ENCODE measurements around the gene PCK1. TPM values are rescaled to one million over a fixed set of nuclear protein-coding genes. Genes with fewer than 3 reads are reported as not detected.
A peak's percentile ranks its signal among the peaks of the same experiment; 100 is the strongest.

PCK1 gene
- total and polyA plus RNA-seq, 2 of the 8 experiments (the other 6 are each of a cell fraction or from before 2014, with no cell fraction given) = not detected

- no peak for FAIRE-seq
- 0 out of 2 replicates have a peak overlapping the region, but pooled peaks have one; percentile 27 for H2BK12ac ChIP-seq (ENCODE audit: low read depth, low read length)
- H3K79me1 ChIP-seq (ENCODE audit: low read depth, low read length) = no peaks in the 10 kb centered on the region
- H3K27me3 ChIP-seq (replicated peaks in 1 of 4; ENCODE audit: control insufficient read depth in 3 of 4, extremely low read depth in 1 of 4, insufficient read depth in 3 of 4, low read length in 3 of 4) = no peaks in the 10 kb centered on the region
- no peak overlapping the region for H4K5ac ChIP-seq (ENCODE audit: insufficient read length, low read depth, low read length)
- H2BK15ac ChIP-seq (ENCODE audit: low read length) = no peak overlapping the region
- ChIA-PET CTCF (ENCODE audit: partially characterized antibody) (interaction anchor here (0.6 to 10.7 kb wide), 8 partner anchors 14 to 76 kb away, joined by 3 to 194 read pairs (median 4); no protein-coding TSS in a partner anchor), POLR2A (ENCODE audit: partially characterized antibody) (no interaction called here)
- H3K9me3 ChIP-seq (ENCODE audit: insufficient read depth in 2 of 2, low read depth in 1 of 2, low read length in 1 of 2) = no peaks in the 10 kb centered on the region
- no peak overlapping the region for H3K56ac ChIP-seq (replicated peaks; ENCODE audit: insufficient read length, low read depth, low read length)
- no peak overlapping the region for H3K4ac ChIP-seq (replicated peaks; ENCODE audit: insufficient read length, low read depth, low read length)
- H3K9ac ChIP-seq (replicated peaks in 1 of 4; ENCODE audit: extremely low read depth in 1 of 4, low read depth in 3 of 4, low read length in 3 of 4) = no peak overlapping the region
- H3K4me2 ChIP-seq (ENCODE audit: insufficient read depth in 1 of 2, low read depth in 2 of 2, low read length in 2 of 2) = no peak overlapping the region
- H3K4me1 ChIP-seq (replicated peaks in 1 of 4; ENCODE audit: control insufficient read depth in 3 of 4, insufficient read depth in 4 of 4, low read length in 3 of 4) = peaks cover 0 to 2% (median 0%) of the 10 kb centered on the region in 4 experiments; a peak in 1 of 7 replicates
- no peaks in the 10 kb centered on the region for H3K36me3 ChIP-seq (ENCODE audit: control insufficient read depth in 2 of 4, insufficient read depth in 4 of 4, low read length in 3 of 4)
- H3K18ac ChIP-seq (ENCODE audit: extremely low read depth, low read length) = no peak overlapping the region
- H3K79me2 ChIP-seq (ENCODE audit: control insufficient read depth in 1 of 2, insufficient read depth in 2 of 2, low read length in 2 of 2) = no peaks in the 10 kb centered on the region
- 95% methylated on average over 6 of the region's 6 CpGs; no CpG with 5 or more reads in 1 of the 2 experiments for WGBS, 2 experiments (ENCODE audit: extremely low coverage in 1 of 2, insufficient coverage in 1 of 2, insufficient read length in 1 of 2, insufficient replicate concordance in 2 of 2, low coverage in 1 of 2, low lambda C conversion rate in 2 of 2, missing lambda C conversion rate in 1 of 2)
- no peak overlapping the region for H3K14ac ChIP-seq (ENCODE audit: insufficient read length)
- H2AFZ ChIP-seq (ENCODE audit: low read length) = no peak overlapping the region
- H2BK20ac ChIP-seq (ENCODE audit: low read length) = no peak overlapping the region
- no peak overlapping the region for H4K91ac ChIP-seq (replicated peaks; ENCODE audit: insufficient read length, low read length)
- H3K4me3 ChIP-seq (ENCODE audit: extremely low read depth in 1 of 4, insufficient read depth in 2 of 4, low read depth in 3 of 4, low read length in 4 of 4) = no peak overlapping the region
- H3K23ac ChIP-seq (ENCODE audit: insufficient read length) = no peak overlapping the region
- H2AK5ac ChIP-seq (ENCODE audit: low read depth, low read length) = 0 out of 2 replicates have a peak overlapping the region, but pooled peaks have one; percentile 6
- H4K20me1 ChIP-seq (replicated peaks in 1 of 2; ENCODE audit: control insufficient read depth in 1 of 2, insufficient read depth in 2 of 2, low read length in 2 of 2) = no peaks in the 10 kb centered on the region
- H2BK120ac ChIP-seq (replicated peaks; ENCODE audit: low read depth, low read length) = no peak overlapping the region
- peak overlapping the region; percentile 35; the same call in 1 of the 2 replicates for H2BK5ac ChIP-seq (ENCODE audit: low read depth, low read length)
- H4K8ac ChIP-seq (ENCODE audit: extremely low read depth, insufficient read depth, low read length) = peak overlapping the region; percentile 71; the same call in 1 of the 2 replicates
- DNase-seq (ENCODE audit: low read depth in 1 of 2, low spot score in 2 of 2) = no peak
- no peaks in the 10 kb centered on the region; the same call in 1 of the 2 replicates for H3K23me2 ChIP-seq (ENCODE audit: low read depth, low read length)
- H3K27ac ChIP-seq (ENCODE audit: low read depth, low read length) = no peak overlapping the region
- no peak for TF ChIP-seq SUZ12 (IDR thresholded peaks at IDR 0.05; ENCODE audit: low read length)
- TF ChIP-seq FOSL1 (IDR thresholded peaks at IDR 0.05; ENCODE audit: insufficient read depth, low read depth, low read length) = no peak
- no peak for TF ChIP-seq RAD21 (IDR thresholded peaks at IDR 0.05 in 1 of 2, conservative IDR thresholded peaks at IDR 0.05 in 1 of 2; ENCODE audit: low read depth in 2 of 2, low read length in 2 of 2)
- TF ChIP-seq BRCA1 (IDR thresholded peaks at IDR 0.05; ENCODE audit: low read depth, low read length) = no peak
- no peak for TF ChIP-seq GABPA (IDR thresholded peaks at IDR 0.05; ENCODE audit: borderline replicate concordance, insufficient read depth, low read length)
These were observed 28.3 kb downstream of the PCK1 start for GRCh38 chr20:57589123-57589727.

Measured in H1 (cell line).